BLaER1 (cell line): ENCODE measurements around the gene LRRC3.
A peak's percentile ranks its signal among the peaks of the same experiment; 100 is the strongest.
"Not testable (repeated sequence)": the region's sequence is repeated elsewhere in the genome, so short reads cannot be mapped to it uniquely, and the experiment has no call there.

Experiments
- H3K27ac ChIP-seq: shearing (Covaris generic); formaldehyde crosslinking; 2 replicates; pipeline ENCODE4 v1.8.1; 2022
- H3K27me3 ChIP-seq: shearing (Covaris generic); formaldehyde crosslinking; 2 replicates; pipeline ENCODE4 v1.8.1; 2022
- H3K36me3 ChIP-seq: shearing (Covaris generic); formaldehyde crosslinking; 2 replicates; pipeline ENCODE4 v1.8.1; 2022
- H3K4me1 ChIP-seq: shearing (Covaris generic); formaldehyde crosslinking; 2 replicates; pipeline ENCODE4 v1.8.1; 2022
- H3K4me2 ChIP-seq: shearing (Covaris generic); formaldehyde crosslinking; 2 replicates; pipeline ENCODE4 v1.8.1; 2022
- H3K4me3 ChIP-seq: shearing (Covaris generic); formaldehyde crosslinking; 2 replicates; pipeline ENCODE4 v1.8.1; 2022
- H3K9ac ChIP-seq: shearing (Covaris generic); formaldehyde crosslinking; 2 replicates; pipeline ENCODE4 v1.8.1; 2022
- H3K9me3 ChIP-seq: shearing (Covaris generic); formaldehyde crosslinking; 2 replicates; pipeline ENCODE4 v1.8.1; 2022
- H4K20me1 ChIP-seq: shearing (Covaris generic); formaldehyde crosslinking; 2 replicates; pipeline ENCODE4 v1.8.1; 2022
- Cebpa-rat ChIP-seq: shearing (Covaris generic); IDR thresholded peaks from 2 replicates; pipeline ENCODE4 v1.8.1; 2022

The LRRC3 gene

GRCh38 chr21:44477131-44477530 is 21.8 kb downstream of the LRRC3 start:
- no peaks in the 10 kb centered on the region for H4K20me1 ChIP-seq
- H3K27me3 ChIP-seq, result no peaks in the 10 kb centered on the region
- H3K4me2 ChIP-seq, result peak overlapping the region; percentile 76
- no peaks in the 10 kb centered on the region for H3K9me3 ChIP-seq
- peaks cover 64% of the 10 kb centered on the region for H3K4me1 ChIP-seq
- no peak for TF ChIP-seq Cebpa-rat
- no peak overlapping the region for H3K27ac ChIP-seq
- no peak overlapping the region for H3K9ac ChIP-seq
- H3K4me3 ChIP-seq, result no peak overlapping the region
- H3K36me3 ChIP-seq, result no peaks in the 10 kb centered on the region

GRCh38 chr21:44477712-44478111 is 22.4 kb downstream of the LRRC3 start:
- Histone ChIP-seq H3K27ac (0 out of 2 replicates have a peak overlapping the region, but pooled peaks have one; percentile 75), H3K36me3 (no peaks in the 10 kb centered on the region), H3K4me2 (peak overlapping the region; percentile 76), H3K9me3 (no peaks in the 10 kb centered on the region), H4K20me1 (no peaks in the 10 kb centered on the region), H3K27me3 (no peaks in the 10 kb centered on the region), H3K9ac (no peak overlapping the region), H3K4me1 (peaks cover 67% of the 10 kb centered on the region), H3K4me3 (no peak overlapping the region)
- TF ChIP-seq Cebpa-rat, result no peak

- H4K20me1 ChIP-seq, result no peaks in the 10 kb centered on the region
- TF ChIP-seq Cebpa-rat, result no peak
- H3K4me2 ChIP-seq, result peak overlapping the region; percentile 76
- H3K4me3 ChIP-seq, result no peak overlapping the region
- H3K9me3 ChIP-seq, result no peaks in the 10 kb centered on the region
- H3K9ac ChIP-seq, result peak overlapping the region; percentile 40; the same call in 1 of the 2 replicates
- H3K36me3 ChIP-seq, result no peaks in the 10 kb centered on the region
- H3K4me1 ChIP-seq, result peaks cover 72% of the 10 kb centered on the region
- H3K27ac ChIP-seq, result peak overlapping the region; percentile 75
- H3K27me3 ChIP-seq, result no peaks in the 10 kb centered on the region
Observed at GRCh38 chr21:44478124-44478800, 23.0 kb downstream of the LRRC3 start.

GRCh38 chr21:44478801-44479167 is 23.5 kb downstream of the LRRC3 start:
- Histone ChIP-seq H3K27me3 (no peaks in the 10 kb centered on the region), H3K4me1 (peaks cover 77% of the 10 kb centered on the region), H3K4me2 (peak overlapping the region; percentile 76), H4K20me1 (no peaks in the 10 kb centered on the region), H3K36me3 (no peaks in the 10 kb centered on the region), H3K9ac (no peak overlapping the region), H3K27ac (peak overlapping the region; percentile 75), H3K9me3 (no peaks in the 10 kb centered on the region), H3K4me3 (no peak overlapping the region)
- no peak for TF ChIP-seq Cebpa-rat

- not testable (repeated sequence) for H3K36me3 ChIP-seq, H4K20me1 ChIP-seq, H3K9me3 ChIP-seq, H3K4me3 ChIP-seq, H3K27me3 ChIP-seq
- Histone ChIP-seq H3K4me1 (peaks cover 78% of the 10 kb centered on the region), H3K27ac (peak overlapping the region; percentile 79), H3K9ac (0 out of 2 replicates have a peak overlapping the region, but pooled peaks have one; percentile 55), H3K4me2 (peak overlapping the region; percentile 76)
Observed at GRCh38 chr21:44479556-44480199, 24.4 kb downstream of the LRRC3 start.

GRCh38 chr21:44480200-44481053 is 25.1 kb downstream of the LRRC3 start:
- TF ChIP-seq Cebpa-rat, result no peak
- Histone ChIP-seq H3K36me3 (no peaks in the 10 kb centered on the region), H3K27ac (peak overlapping the region; percentile 79), H3K9me3 (no peaks in the 10 kb centered on the region), H3K9ac (peak overlapping the region; percentile 55), H3K4me3 (no peak overlapping the region), H3K4me1 (peaks cover 82% of the 10 kb centered on the region), H4K20me1 (no peaks in the 10 kb centered on the region), H3K4me2 (peak overlapping the region; percentile 76), H3K27me3 (no peaks in the 10 kb centered on the region)

GRCh38 chr21:44482581-44483287 is 27.4 kb downstream of the LRRC3 start:
- Histone ChIP-seq H3K4me1 (peaks cover 74% of the 10 kb centered on the region), H3K27ac (0 out of 2 replicates have a peak overlapping the region, but pooled peaks have one; percentile 22), H3K9me3 (no peaks in the 10 kb centered on the region), H3K9ac (no peak overlapping the region), H3K27me3 (no peaks in the 10 kb centered on the region), H3K4me2 (peak overlapping the region; percentile 21; the same call in 1 of the 2 replicates), H3K36me3 (no peaks in the 10 kb centered on the region), H3K4me3 (no peak overlapping the region), H4K20me1 (no peaks in the 10 kb centered on the region)
- no peak for TF ChIP-seq Cebpa-rat

GRCh38 chr21:44483288-44484237 is 28.3 kb downstream of the LRRC3 start:
- Histone ChIP-seq H3K36me3 (no peaks in the 10 kb centered on the region), H3K4me2 (0 out of 2 replicates have a peak overlapping the region, but pooled peaks have one; percentile 21), H3K9ac (no peak overlapping the region), H4K20me1 (no peaks in the 10 kb centered on the region), H3K27me3 (no peaks in the 10 kb centered on the region), H3K4me3 (no peak overlapping the region), H3K27ac (peak overlapping the region; percentile 22; the same call in 1 of the 2 replicates), H3K4me1 (peaks cover 66% of the 10 kb centered on the region), H3K9me3 (peaks cover 5% of the 10 kb centered on the region; the same call in 1 of the 2 replicates)
- TF ChIP-seq Cebpa-rat, result no peak
